Dendritic cell treated with granulocyte-macrophage colony-stimulating factor and Interleukin-4, amounts not matched to agents 40 ng/mL and 50 ng/mL, for 4 days (primary cell): ENCODE data around the gene LMF1.

Experiments
- H3K27ac Mint-ChIP-seq: one replicate; pipeline ENCODE4 v1.8.0; 2022; ENCODE audit warnings: mild to moderate bottlenecking, mixed read lengths
- H3K27me3 Mint-ChIP-seq: one replicate; pipeline ENCODE4 v1.8.0; 2022; ENCODE audit warnings: mild to moderate bottlenecking, mixed read lengths
- H3K36me3 Mint-ChIP-seq: one replicate; pipeline ENCODE4 v1.8.0; 2022; ENCODE audit warnings: low read depth, mixed read lengths
- H3K4me1 Mint-ChIP-seq: one replicate; pipeline ENCODE4 v1.8.0; 2022; ENCODE audit warnings: low read depth, mixed read lengths
- H3K4me3 Mint-ChIP-seq: one replicate; pipeline ENCODE4 v1.8.0; 2022; ENCODE audit warnings: mild to moderate bottlenecking, moderate library complexity, mixed read lengths
- H3K9me3 Mint-ChIP-seq: one replicate; pipeline ENCODE4 v1.8.0; 2022; ENCODE audit warnings: mixed read lengths
- intact Hi-C: fragments of 100-400 bp; cut with micrococcal nuclease; formaldehyde crosslinking; loops from one replicate; pipeline ENCODE4 v1.15.0; 2022

Gene LMF1

DNA sequence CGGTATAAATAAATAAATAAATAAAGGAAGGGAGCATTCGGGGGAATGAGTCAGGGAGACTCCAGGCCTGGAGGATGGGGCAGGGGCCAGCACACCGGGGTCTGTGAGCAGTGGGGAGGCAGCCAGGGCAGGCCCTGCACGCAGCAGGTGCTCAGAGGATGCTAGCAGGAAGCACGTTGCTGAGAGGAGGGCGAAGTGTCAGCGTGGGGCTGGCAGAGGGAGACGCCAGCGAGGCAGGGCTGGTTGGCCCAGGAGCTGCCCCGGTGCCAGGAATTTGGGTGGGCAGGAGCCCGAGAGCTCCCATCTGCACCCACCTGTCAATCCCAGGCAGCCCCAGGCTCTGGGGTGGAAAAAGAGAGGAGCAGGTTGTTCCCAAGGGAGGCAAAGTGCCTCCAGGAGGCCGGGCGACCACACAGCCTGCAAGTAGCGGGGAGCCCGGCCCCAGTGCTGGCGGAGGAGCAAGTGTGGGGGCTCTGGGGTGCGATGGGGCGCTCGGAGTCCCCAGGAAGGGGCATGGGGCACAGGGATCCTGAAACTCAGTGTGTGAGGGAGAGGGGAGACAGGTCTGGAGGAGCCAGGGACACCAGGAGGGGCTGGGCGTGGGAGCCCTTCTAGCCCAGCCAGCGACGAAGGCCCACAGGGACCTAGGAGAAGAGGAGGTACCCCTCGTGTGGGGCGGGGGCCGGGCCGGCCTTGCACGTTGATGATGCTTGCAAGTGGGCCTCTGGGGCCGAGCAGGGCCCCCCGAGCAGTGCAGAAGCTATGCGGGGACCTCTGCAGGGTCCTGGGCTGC is 38.8 kb upstream of the LMF1 start:
- Mint-ChIP-seq H3K4me3 (no peak overlapping the region), H3K9me3 (no peaks in the 10 kb centered on the region), H3K27me3 (peaks cover 21% of the 10 kb centered on the region), H3K36me3 (no peaks in the 10 kb centered on the region), H3K4me1 (no peaks in the 10 kb centered on the region), H3K27ac (no peak overlapping the region)
- intact Hi-C loops, result no loop called here

GRCh38 chr16:1008085-1008484 is 37.3 kb upstream of the LMF1 start:
- peaks cover 24% of the 10 kb centered on the region for H3K27me3 Mint-ChIP-seq
- no peak overlapping the region for H3K4me3 Mint-ChIP-seq
- H3K4me1 Mint-ChIP-seq, result no peaks in the 10 kb centered on the region
- no peaks in the 10 kb centered on the region for H3K9me3 Mint-ChIP-seq
- no peaks in the 10 kb centered on the region for H3K36me3 Mint-ChIP-seq
- intact Hi-C loops, result no loop called here
- no peak overlapping the region for H3K27ac Mint-ChIP-seq

DNA sequence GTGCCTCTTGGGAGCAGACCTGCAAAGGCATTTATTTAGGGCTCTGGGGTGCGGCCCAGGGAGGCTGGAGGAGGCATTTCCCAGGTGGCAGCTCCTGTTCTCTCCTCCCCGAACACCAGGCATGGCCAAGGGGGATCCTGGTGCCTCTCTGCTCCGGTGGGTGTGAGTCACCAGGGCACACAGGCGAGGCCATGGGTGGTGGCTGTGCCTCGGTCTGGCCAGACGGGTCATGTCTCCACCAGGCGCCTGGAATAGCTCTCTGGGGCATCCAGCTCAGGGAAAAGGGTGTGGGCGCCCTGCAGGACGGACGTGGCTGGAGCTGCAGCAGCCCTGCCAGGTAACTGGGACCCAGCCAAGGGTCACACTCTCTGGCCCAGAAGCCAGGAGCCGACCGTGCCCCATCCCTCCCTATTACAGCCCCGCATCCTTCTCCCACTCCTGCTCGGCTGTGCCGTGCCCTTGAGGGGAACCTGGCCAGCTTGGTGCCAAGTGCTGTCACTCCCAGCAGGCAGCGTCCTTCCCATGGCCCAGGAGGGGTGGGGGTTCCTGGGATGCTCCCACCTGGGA is 36.6 kb upstream of the LMF1 start:
- H3K4me3 Mint-ChIP-seq, result no peak overlapping the region
- H3K4me1 Mint-ChIP-seq, result no peaks in the 10 kb centered on the region
- no peaks in the 10 kb centered on the region for H3K36me3 Mint-ChIP-seq
- no peaks in the 10 kb centered on the region for H3K9me3 Mint-ChIP-seq
- no peak overlapping the region for H3K27ac Mint-ChIP-seq
- intact Hi-C loops, result no loop called here
- peaks cover 24% of the 10 kb centered on the region for H3K27me3 Mint-ChIP-seq

- intact Hi-C loops, result no loop called here
- H3K4me3 Mint-ChIP-seq, result no peak overlapping the region
- no peaks in the 10 kb centered on the region for H3K4me1 Mint-ChIP-seq
- H3K27ac Mint-ChIP-seq, result no peak overlapping the region
- H3K36me3 Mint-ChIP-seq, result no peaks in the 10 kb centered on the region
- H3K27me3 Mint-ChIP-seq, result peaks cover 24% of the 10 kb centered on the region
- no peaks in the 10 kb centered on the region for H3K9me3 Mint-ChIP-seq
Measured at GRCh38 chr16:1006781-1007180, 36.0 kb upstream of the LMF1 start.

DNA sequence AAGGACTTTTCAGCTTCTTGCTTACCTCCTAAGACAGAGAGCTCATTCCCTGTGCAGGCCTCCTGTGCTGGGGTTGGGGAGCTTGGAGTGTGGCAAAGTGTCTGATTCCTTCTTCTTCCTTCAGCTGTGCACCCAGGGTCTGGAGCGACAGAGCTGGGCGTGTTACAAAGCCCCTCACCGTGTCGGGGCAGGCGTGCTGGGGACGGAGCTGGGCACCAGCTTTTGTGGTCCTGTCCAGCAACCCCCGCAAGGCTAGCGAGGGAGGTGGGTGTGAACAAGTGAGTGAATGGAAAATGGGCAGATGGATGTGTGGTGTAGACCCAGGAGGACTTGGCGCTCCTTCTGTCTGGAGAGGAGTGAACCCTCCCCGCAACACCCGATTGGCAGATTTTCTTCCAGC is 34.5 kb upstream of the LMF1 start:
- Mint-ChIP-seq H3K4me3 (no peak overlapping the region), H3K36me3 (no peaks in the 10 kb centered on the region), H3K9me3 (no peaks in the 10 kb centered on the region), H3K27ac (no peak overlapping the region), H3K27me3 (peaks cover 17% of the 10 kb centered on the region), H3K4me1 (no peaks in the 10 kb centered on the region)
- intact Hi-C loops, result no loop called here

- H3K9me3 Mint-ChIP-seq, result no peaks in the 10 kb centered on the region
- H3K4me3 Mint-ChIP-seq, result no peak overlapping the region
- intact Hi-C loops, result no loop called here
- H3K4me1 Mint-ChIP-seq, result no peaks in the 10 kb centered on the region
- H3K27me3 Mint-ChIP-seq, result peaks cover 7% of the 10 kb centered on the region
- no peak overlapping the region for H3K27ac Mint-ChIP-seq
- H3K36me3 Mint-ChIP-seq, result no peaks in the 10 kb centered on the region
Measured at GRCh38 chr16:1003391-1004347, 32.9 kb upstream of the LMF1 start.

- Mint-ChIP-seq H3K4me3 (no peak overlapping the region), H3K27me3 (peaks cover 16% of the 10 kb centered on the region), H3K36me3 (no peaks in the 10 kb centered on the region), H3K9me3 (no peaks in the 10 kb centered on the region), H3K27ac (no peak overlapping the region), H3K4me1 (no peaks in the 10 kb centered on the region)
- intact Hi-C loops, result no loop called here
Measured at GRCh38 chr16:1002399-1003166, 31.8 kb upstream of the LMF1 start.

GRCh38 chr16:1001096-1001495 is 30.3 kb upstream of the LMF1 start:
- no peaks in the 10 kb centered on the region for H3K9me3 Mint-ChIP-seq
- no peaks in the 10 kb centered on the region for H3K36me3 Mint-ChIP-seq
- H3K4me1 Mint-ChIP-seq, result no peaks in the 10 kb centered on the region
- no peak overlapping the region for H3K27ac Mint-ChIP-seq
- peaks cover 31% of the 10 kb centered on the region for H3K27me3 Mint-ChIP-seq
- no peak overlapping the region for H3K4me3 Mint-ChIP-seq
- intact Hi-C loops, result no loop called here

- H3K4me3 Mint-ChIP-seq, result no peak overlapping the region
- H3K27ac Mint-ChIP-seq, result no peak overlapping the region
- H3K9me3 Mint-ChIP-seq, result peaks cover 3% of the 10 kb centered on the region
- intact Hi-C loops, result no loop called here
- no peaks in the 10 kb centered on the region for H3K4me1 Mint-ChIP-seq
- H3K36me3 Mint-ChIP-seq, result no peaks in the 10 kb centered on the region
- H3K27me3 Mint-ChIP-seq, result peaks cover 36% of the 10 kb centered on the region
Measured at GRCh38 chr16:1000608-1001007, 29.8 kb upstream of the LMF1 start.

- Mint-ChIP-seq H3K9me3 (peaks cover 12% of the 10 kb centered on the region), H3K27ac (no peak overlapping the region), H3K4me3 (no peak overlapping the region), H3K4me1 (no peaks in the 10 kb centered on the region), H3K36me3 (no peaks in the 10 kb centered on the region), H3K27me3 (peaks cover 43% of the 10 kb centered on the region)
- intact Hi-C loops, result no loop called here
Measured at GRCh38 chr16:999677-1000076, 28.9 kb upstream of the LMF1 start.

DNA sequence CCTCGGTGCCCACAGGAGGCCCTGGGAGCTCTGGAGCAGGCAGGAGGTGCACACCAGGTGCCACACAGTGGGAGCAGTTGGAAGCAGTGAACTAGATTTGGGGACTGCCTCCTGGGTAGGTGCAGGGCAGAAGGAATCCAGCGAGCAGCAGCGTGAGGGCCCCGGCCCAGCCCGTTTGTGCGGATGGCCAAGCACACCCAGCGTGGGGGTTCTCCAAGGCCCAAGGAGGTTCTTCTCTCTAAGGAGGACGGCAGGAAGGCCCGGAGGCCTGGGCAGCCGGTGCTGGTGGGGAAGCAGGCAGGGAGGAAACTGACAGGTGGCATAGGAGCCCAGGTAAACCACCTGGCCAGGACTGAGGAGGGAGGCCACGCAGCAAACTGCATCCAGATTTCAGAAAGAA is 27.8 kb upstream of the LMF1 start:
- H3K9me3 Mint-ChIP-seq, result peaks cover 15% of the 10 kb centered on the region
- intact Hi-C loops, result no loop called here
- H3K27me3 Mint-ChIP-seq, result peaks cover 40% of the 10 kb centered on the region
- no peaks in the 10 kb centered on the region for H3K36me3 Mint-ChIP-seq
- H3K4me1 Mint-ChIP-seq, result no peaks in the 10 kb centered on the region
- H3K27ac Mint-ChIP-seq, result no peak overlapping the region
- H3K4me3 Mint-ChIP-seq, result no peak overlapping the region

- Mint-ChIP-seq H3K36me3 (no peaks in the 10 kb centered on the region), H3K9me3 (peaks cover 15% of the 10 kb centered on the region), H3K4me1 (no peaks in the 10 kb centered on the region), H3K27ac (no peak overlapping the region), H3K27me3 (peaks cover 39% of the 10 kb centered on the region), H3K4me3 (no peak overlapping the region)
- intact Hi-C loops, result no loop called here
Measured at GRCh38 chr16:998211-998610, 27.4 kb upstream of the LMF1 start.

- Mint-ChIP-seq H3K4me1 (no peaks in the 10 kb centered on the region), H3K27me3 (peaks cover 39% of the 10 kb centered on the region), H3K4me3 (peak overlapping the region; percentile 21), H3K9me3 (peaks cover 15% of the 10 kb centered on the region), H3K36me3 (no peaks in the 10 kb centered on the region), H3K27ac (no peak overlapping the region)
- intact Hi-C loops, result no loop called here
Measured at GRCh38 chr16:997440-998051, 26.8 kb upstream of the LMF1 start.
